Activated CD4-positive, alpha-beta T cell treated with anti-CD3 and anti-CD28 coated beads, Interleukin-2, Interleukin-4, amounts not matched to agents 100 ng/mL and 50 ng/mL, durations not matched to agents 16 hours and 8 hours (primary cell): Measurements from ENCODE around the gene ARHGAP18.
A peak's percentile ranks its signal among the peaks of the same experiment; 100 is the strongest.

ENCODE experiments used
- DNase-seq: peaks from one replicate; pipeline ENCODE4 v3.0.0-alpha.2; 2020; ENCODE audit warnings: low spot score

Gene ARHGAP18

DNA sequence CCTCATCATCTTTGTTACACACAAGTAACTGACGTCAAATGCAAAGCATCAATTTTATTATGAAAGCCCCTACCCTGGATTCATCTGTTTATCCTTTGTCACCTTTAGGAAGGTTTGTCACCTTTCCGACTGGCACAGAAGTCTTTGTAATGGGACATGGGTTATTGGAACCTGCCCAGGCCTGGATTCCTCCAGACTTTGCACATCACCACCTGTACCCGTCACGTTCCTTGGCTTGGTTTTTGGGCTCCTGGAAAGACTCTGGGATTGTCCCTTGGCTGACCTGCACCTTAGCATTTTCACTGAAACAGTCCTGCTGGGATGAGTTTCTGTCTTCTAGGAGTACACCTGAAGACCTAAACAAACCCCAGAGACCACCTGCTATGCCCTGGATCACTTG, 15.4 kb upstream of the ARHGAP18 start:
- DNase-seq = no peak

GRCh38 chr6:129719692-129720091, 9.7 kb upstream of the ARHGAP18 start:
- DNase-seq = no peak

GRCh38 chr6:129717277-129717676, 7.3 kb upstream of the ARHGAP18 start:
- no peak for DNase-seq

GRCh38 chr6:129713806-129714333, 3.9 kb upstream of the ARHGAP18 start:
- peak; percentile 46 for DNase-seq

- no peak for DNase-seq
Observed at GRCh38 chr6:129711271-129711631, 1.3 kb upstream of the ARHGAP18 start.

DNA sequence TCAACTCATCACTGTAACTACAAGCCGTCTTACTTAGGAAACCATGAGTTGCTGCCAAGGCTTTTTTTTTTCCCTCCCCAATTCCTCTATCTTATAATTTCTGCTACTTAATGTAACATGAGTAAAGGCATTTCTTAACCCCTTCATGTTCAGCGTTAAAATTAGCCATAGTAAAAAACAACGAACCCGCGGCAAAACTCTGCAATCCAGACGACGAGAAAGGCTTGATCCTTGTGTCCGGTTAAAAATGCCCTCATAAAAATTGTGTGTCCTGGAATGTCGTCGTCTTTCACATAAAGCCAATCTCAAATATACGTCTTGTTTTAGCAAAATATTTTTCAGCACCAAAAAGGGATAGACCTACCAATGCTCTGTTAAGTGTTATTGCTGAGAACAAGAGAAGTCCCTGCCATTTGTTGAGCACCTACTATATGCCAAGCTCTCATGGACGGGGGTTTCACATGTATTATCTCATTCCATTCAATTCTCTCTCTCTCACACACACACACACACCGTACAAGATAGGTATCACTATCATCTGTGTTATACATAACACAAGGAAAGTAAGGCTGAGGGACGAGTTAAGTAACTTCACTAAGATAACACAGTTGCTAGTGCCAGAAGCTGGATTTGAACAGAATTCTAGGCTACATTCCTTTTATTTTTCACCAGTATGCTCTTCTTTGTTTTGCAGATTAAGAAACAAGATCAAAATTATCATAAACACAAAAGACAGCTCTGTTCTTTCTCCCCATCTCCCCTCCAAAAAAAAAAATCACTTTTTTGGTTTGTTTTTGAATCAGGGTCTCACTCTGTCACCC, 683 bp upstream of the ARHGAP18 start:
- no peak for DNase-seq

DNA sequence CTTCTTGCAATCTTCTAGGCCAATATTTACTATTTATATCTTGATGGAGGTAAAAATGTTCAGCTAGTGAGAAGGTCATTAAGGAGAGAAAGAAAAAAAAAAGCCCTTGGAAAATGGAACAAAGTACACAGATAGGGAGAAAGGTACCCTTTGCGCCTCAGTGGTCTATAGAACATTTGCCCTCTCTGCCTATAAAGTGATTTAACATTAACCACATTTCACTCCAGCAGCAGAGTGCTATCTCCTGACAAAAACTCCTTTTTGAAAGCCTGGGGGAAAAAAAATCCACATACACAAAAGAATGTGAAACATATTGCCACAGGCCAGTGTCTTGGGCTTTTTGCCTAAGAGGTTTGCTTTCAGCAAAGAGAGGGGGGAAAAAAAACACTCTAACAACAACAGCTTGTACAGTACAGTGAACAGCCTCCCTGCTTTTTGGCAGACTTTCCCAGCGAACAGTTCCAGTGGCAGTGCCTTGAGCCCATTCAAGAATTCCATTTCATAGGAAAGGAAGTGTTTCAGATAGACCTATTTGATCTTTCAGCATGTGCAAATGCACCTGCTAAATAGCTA, 695 bp downstream of the ARHGAP18 start:
- DNase-seq = no peak

DNA sequence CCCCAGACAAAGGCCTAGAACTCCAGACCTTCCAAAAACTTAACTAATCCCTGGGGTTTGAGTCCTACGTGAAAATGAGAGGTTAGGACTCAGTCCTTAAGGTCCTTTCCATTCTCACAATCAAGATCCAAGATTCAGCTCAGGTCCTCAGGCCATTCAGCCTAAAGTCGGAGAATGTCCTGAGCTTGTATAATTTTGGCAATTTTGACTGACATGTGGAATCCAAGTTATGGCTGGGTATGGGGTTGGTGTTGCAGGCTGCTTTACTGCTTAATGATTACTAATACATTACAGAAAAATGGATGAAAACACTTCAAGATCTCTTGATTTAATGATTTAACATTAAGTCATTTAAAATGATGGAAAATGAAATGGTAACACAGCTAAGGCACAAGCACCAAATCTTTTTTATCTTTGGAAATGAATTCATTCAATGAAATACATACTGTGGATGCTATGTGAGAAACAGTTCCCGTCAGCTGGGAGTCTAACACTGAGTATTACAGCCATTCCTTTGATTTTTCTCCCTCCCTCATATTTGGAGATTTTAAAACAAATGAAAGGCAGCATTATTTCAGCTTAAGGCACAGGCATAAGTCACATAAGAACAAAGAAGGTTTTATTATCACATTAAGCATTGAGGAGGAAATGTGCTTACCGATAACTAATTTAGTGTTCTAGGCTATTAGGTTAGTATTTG, 1.3 kb downstream of the ARHGAP18 start:
- no peak for DNase-seq

- no peak for DNase-seq
Observed at GRCh38 chr6:129707882-129708495, 2.0 kb downstream of the ARHGAP18 start.

DNA sequence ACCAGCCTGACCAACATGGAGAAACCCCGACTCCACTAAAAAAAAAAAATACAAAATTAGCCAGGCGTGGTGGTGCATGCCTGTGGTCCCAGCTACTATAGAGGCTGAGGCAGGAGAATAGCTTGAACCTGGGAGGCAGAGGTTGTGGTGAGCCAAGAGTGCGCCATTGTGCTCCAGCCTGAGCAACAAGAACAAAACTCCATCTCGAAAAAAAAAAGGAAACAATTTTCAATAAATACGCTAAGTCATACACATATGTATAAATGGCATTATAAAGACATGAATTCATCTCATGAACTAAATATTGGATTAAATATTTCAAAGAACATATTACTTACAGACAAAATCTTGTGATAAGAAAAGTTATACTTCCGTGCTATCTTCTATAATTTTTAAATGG, 2.9 kb downstream of the ARHGAP18 start:
- no peak for DNase-seq

DNA sequence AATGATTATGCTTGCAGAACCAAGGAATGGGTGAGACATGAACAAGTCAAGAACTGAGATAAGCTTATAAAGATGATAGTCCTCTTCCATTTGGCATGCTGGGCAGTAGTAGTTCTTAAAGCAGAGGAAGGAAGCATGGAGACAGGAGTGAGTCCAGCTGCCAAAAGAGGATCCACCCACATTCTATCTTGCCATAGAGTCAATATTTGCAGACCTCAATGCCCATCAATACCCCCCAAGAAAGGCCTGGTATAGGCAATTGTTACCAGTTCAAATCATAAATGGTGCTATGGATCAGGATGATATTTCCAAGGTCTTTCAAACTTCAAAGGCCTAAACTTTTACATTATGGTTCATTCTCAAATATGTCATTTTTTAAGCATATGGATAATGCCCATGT, 4.8 kb downstream of the ARHGAP18 start:
- DNase-seq = no peak

DNA sequence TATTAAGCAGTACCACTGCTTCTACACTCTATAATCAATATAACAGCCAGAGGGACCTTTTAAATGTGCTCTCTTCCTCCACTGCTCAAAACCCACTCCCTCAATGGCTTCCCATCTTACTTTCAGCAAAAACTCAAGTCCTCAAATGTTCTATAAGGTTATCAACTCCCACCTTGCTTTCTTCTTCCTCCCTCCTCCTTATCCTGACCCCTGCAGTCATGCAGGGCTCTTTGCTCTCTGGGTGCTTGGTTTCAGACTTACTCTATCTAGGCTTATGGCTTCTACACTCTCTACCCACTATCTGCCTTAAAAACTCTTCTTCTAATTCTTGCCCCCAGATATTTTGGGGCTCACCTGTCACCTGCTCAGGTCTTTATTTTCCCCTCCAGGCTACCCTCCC, 5.3 kb downstream of the ARHGAP18 start:
- no peak for DNase-seq

GRCh38 chr6:129701721-129702455, 8.1 kb downstream of the ARHGAP18 start:
- no peak for DNase-seq

GRCh38 chr6:129700666-129701065, 9.3 kb downstream of the ARHGAP18 start:
- DNase-seq = no peak

- DNase-seq = no peak
Observed at GRCh38 chr6:129699659-129700058, 10.3 kb downstream of the ARHGAP18 start.

- no peak for DNase-seq
Observed at GRCh38 chr6:129698430-129698829, 11.5 kb downstream of the ARHGAP18 start.

DNA sequence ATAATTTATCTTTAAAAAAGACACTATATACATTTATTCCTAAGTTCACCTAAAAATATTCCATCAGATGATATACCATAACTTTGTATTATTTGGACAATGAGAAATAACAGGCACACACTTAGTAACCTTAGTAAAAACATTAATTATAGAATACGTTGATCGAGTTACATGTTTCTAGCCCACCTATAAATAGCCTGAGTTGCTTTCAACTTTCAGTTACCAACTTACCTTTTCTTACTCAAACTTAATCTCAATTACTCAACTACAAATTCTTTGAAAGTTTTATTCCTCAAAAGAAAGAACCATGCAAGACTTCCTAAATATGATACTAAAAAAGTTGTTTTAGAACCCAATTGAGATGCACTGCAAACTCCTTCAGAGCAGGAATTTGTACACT, 12.2 kb downstream of the ARHGAP18 start:
- DNase-seq = no peak

GRCh38 chr6:129696843-129697242, 13.1 kb downstream of the ARHGAP18 start:
- no peak for DNase-seq

DNA sequence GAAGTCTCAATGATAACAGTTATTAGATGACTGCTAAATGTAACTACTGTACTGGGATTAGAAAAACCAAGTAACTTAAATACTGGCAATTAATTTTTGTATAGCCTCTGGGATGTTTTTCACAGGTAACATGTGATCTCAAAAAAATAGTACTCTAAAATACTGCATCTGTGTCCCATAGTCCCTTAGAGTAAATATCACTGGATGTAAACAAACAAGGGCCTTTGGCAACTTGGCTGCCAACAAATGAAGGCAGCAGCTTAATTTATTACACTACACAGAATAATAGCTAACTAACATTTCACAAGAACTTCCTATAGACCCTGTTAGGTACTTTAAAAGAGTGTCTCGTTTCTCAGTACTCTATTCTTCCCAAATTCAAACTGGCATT, 14.0 kb downstream of the ARHGAP18 start:
- no peak for DNase-seq

- DNase-seq = peak; percentile 56
Observed at GRCh38 chr6:129695373-129696027, 14.5 kb downstream of the ARHGAP18 start.

DNA sequence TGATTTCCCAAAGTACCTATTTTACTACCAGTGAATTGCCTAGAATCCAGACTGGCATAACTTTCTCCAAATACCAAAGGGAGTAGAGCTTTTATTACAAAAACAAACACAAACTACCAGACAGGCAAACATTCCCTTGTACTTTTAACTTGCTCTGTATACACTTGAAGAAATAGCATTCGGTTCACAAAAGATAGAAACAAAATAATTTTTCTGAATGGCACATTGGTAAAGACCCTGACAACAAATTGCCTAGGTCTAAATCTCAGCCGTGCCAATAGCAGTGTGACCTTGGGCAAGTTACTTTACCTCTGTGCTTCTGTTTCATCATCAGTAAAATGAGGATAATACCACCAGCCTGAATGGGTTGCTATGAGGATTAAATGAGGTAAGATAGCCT, 15.9 kb downstream of the ARHGAP18 start:
- DNase-seq = no peak
